COR-L47 (cell line): Measurements from ENCODE around the gene MRTFA.
"Not testable (repeated sequence)": the region's sequence is repeated elsewhere in the genome, so short reads cannot be mapped to it uniquely, and the experiment has no call there.

Experiments used
- DNase-seq: peaks from one replicate; lab custom pipeline; 2025; lab: John Stamatoyannopoulos, UW

MRTFA gene

DNA sequence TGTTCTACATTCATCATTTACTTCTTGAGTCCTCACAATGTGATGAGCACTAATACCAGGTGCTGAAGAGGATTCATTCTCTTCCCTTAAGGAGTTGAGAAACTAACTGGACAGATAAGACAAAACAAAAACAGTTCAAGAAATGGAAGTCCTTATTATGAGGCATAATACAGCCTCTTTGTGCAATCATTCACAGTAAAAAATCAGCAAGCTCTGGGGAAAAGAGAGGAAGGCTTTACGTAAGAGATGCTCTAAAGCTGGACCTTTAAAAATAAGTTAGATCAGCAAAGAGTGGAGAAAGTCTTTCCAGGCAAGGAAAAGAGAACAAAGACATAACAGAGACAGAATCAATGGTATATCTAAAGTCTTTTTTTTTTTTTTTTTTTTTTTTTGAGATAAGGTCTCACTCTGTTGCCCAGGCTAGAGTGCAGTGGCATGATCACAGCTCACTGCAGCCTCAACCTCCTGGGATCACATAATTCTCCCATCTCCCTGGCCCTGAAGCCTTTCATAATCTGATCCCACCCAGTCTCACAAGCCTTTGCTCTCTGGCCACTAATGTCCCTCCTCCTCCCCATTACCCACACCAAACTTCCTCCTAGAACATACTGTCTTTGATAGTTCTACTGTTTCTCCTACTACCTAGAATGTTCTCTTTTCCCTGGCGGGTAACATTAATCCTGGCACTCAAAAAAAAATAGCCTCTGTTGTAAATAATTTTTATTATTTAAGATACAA lies 40.9 kb downstream of the MRTFA start:
- no peak for DNase-seq

DNA sequence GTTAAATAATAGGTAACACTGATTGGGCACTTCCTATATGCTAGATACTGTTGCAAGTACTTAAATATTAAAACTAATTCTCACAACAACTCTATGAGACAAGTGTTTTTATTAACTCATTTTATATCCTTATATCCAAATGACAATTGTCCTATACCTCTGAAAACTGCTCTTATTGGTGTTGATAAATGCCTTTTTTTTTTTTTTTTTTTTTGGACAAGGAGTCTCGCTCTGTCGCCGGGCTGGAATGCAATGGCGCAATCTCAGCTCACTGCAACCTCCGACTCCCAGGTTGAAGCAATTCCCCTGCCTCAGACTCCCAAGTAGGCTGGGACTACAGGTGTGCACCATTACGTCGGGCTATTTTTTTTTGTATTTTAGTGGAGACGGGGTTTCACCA lies 41.6 kb downstream of the MRTFA start:
- DNase-seq = no peak

- DNase-seq = no peak
Measured at GRCh38 chr22:40594346-40594745, 42.2 kb downstream of the MRTFA start.

DNA sequence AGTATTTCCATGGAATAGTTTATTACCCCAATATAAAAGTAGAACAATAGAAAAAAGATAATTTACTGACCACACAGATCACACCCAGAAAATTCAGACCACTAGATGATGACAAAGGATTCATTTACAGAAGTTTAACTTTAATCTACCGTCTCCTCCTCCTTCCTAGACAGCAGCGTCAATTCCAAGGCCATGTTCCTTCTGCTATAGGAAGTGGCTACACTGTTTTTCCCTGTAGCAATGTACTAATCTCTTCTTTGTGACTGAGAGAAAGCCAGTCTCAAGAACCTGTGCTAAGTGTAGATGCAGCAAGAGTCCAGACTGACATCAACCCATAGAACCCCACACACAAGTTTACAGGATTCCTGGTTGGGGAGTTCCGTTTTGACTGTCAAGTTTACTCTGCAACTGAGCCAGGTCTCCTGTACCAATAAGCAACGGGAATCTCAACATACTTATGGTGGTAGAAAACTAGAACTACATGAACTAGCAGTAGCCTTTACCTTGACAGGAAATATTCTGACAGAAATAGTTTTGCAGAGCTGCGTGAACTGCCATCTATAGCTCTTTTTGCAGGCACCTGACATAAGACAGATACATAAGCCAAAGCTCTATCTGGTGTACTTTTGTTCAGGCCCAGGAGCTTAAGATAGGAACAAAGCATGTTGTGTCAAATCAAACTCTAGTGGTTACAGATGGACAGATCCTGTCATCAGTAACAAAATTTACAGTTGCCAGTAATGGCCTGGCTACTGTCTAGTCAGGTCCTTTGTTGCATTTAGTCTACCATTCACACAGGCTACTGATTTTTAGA lies 42.9 kb downstream of the MRTFA start:
- no peak for DNase-seq

GRCh38 chr22:40592352-40593113 lies 44.0 kb downstream of the MRTFA start:
- no peak for DNase-seq

GRCh38 chr22:40588726-40589125 lies 47.8 kb downstream of the MRTFA start:
- DNase-seq = no peak

GRCh38 chr22:40586781-40587180 lies 49.7 kb downstream of the MRTFA start:
- DNase-seq = no peak

DNA sequence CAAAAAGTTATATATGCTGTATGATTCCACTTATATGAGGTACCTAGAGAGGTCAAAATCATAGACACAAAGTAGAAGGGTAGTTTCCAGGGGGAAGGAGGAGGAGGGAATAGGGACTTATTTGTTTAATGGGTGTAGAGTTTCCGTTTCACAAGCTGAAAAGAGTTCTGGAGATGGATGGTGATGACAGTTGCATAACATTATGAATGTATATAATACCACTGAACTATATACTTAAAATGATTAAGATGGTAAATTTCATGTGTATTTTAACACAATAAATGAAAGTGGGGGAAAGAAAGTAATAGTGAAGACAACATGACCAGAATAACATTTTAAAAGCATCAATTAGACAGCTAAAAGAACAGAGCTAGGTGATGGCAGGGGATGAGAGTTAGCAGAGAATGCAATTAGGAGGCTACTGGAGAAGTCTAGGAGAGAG lies 51.2 kb downstream of the MRTFA start:
- DNase-seq = no peak

GRCh38 chr22:40584766-40585165 lies 51.8 kb downstream of the MRTFA start:
- not testable (repeated sequence) for DNase-seq

DNA sequence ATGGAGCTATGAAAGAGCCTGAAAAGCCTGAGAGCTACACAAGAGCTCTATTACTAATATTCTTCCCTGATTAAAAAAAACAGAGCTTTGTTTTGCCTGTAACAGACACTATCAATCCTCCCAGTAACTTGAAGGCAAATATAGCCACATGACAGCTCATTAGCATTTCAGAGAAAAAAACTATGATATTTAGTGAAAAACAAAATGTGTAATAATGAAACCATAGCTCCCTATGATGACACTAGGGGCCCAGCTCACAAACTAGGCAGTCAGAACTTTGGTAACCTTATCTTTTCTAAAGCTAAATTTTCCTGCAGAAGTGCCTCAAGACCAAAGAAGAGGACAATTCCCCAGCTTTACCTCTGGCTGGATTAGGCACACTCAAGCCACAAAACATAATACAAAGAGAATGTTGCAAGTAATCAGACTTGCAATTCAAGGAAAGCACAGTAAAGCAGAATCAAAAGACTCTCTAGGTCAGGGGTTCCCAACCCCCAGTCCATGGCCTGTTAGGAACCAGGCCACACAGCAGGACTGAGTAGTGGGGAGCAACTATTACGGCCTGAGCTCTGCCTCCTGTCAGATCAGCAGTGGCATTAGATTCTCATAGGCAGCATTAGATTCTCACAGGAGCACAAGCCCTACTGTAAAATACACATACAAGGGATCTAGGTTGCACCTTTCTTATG lies 53.3 kb downstream of the MRTFA start:
- no peak for DNase-seq

GRCh38 chr22:40582063-40582462 lies 54.5 kb downstream of the MRTFA start:
- DNase-seq = no peak

GRCh38 chr22:40580631-40581030 lies 55.9 kb downstream of the MRTFA start:
- DNase-seq = no peak

DNA sequence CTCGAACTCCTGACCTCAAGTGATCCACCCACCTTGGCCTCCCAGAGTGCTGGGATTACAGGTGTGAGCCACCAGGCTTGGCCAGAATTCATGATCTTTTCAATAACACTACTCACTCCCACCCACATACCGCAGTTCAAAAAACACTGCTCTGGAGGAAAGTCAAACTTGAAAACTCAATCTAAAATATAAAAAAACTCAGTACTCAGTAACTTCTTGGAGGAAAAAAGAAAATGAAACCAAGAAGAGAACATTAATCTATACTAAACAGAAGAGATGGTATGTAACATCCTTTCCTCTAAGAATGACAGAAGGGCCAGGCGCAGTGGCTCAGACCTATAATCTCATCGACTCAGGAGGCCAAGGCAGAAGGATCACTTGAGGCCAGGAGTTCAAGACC lies 58.3 kb downstream of the MRTFA start:
- no peak for DNase-seq

GRCh38 chr22:40572976-40573375 lies 63.5 kb downstream of the MRTFA start:
- DNase-seq = no peak

GRCh38 chr22:40571887-40572286 lies 64.6 kb downstream of the MRTFA start:
- no peak for DNase-seq

- DNase-seq = no peak
Measured at GRCh38 chr22:40567626-40568328, 68.7 kb downstream of the MRTFA start.

- no peak for DNase-seq
Measured at GRCh38 chr22:40567106-40567505, 69.4 kb downstream of the MRTFA start.

DNA sequence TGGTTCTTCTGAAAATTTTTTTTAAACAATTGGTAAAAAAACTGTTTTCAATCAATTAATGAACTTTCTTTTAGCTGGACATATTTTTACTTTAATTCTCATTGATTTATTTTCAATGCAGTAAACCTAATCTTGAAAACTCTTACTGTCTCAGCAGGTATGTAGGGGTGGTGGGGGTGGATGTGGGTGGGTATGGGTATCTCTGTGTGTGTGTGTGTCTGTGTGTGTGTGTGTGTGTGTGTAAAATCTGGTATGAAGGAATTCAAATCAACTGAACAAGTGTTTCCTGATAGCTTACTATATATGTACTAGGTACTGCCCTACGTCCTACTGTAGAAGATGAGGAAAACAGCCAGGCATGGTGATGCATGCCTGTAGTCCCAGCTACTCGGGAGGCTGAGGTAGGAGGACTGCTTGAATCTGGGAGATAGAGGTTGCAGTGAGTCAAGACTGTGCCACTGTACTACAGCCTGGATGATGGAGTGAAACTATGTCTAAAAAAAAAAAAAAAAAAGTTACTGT lies 75.5 kb downstream of the MRTFA start:
- DNase-seq = no peak

- DNase-seq = no peak
Measured at GRCh38 chr22:40560551-40560950, 76.0 kb downstream of the MRTFA start.

- no peak for DNase-seq
Measured at GRCh38 chr22:40557972-40558371, 78.5 kb downstream of the MRTFA start.

DNA sequence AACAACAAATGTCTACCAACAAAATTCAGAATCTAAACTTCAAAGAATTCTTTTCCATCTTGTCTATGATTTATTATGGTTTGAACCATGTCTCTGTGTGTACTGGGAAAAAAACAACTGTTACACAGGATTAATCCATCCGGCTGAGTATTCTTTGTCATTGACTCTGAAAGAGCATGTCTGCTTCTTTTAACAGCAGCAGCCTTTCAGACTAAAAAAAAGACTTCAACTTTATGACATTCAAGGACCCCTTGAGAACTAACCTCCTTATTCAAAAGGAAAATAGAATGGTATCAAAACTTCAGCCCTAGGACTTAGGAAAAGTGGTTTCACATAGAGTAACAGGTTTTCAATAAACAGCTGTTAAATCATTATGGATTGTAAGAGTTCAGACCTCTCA lies 79.9 kb downstream of the MRTFA start:
- no peak for DNase-seq
